Activated naive CD4-positive, alpha-beta T cell treated with anti-CD3 and anti-CD28 coated beads for 36 hours (primary cell): ENCODE results near the gene FOXQ1. TPM values are rescaled to one million over a fixed set of nuclear protein-coding genes. Genes with fewer than 3 reads are reported as not detected.
A peak's percentile ranks its signal among the peaks of the same experiment; 100 is the strongest.

ENCODE experiments used
- CTCF ChIA-PET: fragments of 350-600 bp; sonication (Branson Sonifier 250); formaldehyde crosslinking; loops from one replicate; lab custom pipeline; 2021; ENCODE audit warnings: antibody characterized with exemption; lab: Charles Lee
- DNase-seq: peaks from one replicate; pipeline ENCODE4 v3.0.0-alpha.2; 2020
- H3K27ac Mint-ChIP-seq: one replicate; pipeline ENCODE4 v1.8.0; 2021; ENCODE audit warnings: mild to moderate bottlenecking, mixed read lengths
- H3K27me3 Mint-ChIP-seq: one replicate; pipeline ENCODE4 v1.8.0; 2021; ENCODE audit warnings: low read depth, mixed read lengths
- H3K36me3 Mint-ChIP-seq: one replicate; pipeline ENCODE4 v1.8.0; 2021; ENCODE audit warnings: low read depth, mixed read lengths
- H3K4me1 Mint-ChIP-seq: one replicate; pipeline ENCODE4 v1.8.0; 2021; ENCODE audit warnings: low read depth, mixed read lengths
- H3K4me3 Mint-ChIP-seq: one replicate; pipeline ENCODE4 v1.8.0; 2021; ENCODE audit warnings: mild to moderate bottlenecking, moderate library complexity, mixed read lengths
- H3K9me3 Mint-ChIP-seq: one replicate; pipeline ENCODE4 v1.8.0; 2021; ENCODE audit warnings: mixed read lengths
- intact Hi-C: fragments of 100-400 bp; cut with micrococcal nuclease; formaldehyde crosslinking; loops from one replicate; pipeline ENCODE4 v1.15.1; 2023
- total RNA-seq, 2 experiments: library from RNA; stranded (reverse); gene quantifications; one replicate each; pipeline ENCODE4 v1.2.3, GENCODE V29; 2021

FOXQ1 gene
- total RNA-seq, 2 experiments from 2014 or later, result not detected

- Mint-ChIP-seq H3K9me3 (peaks cover 12% of the 10 kb centered on the region), H3K4me3 (no peak overlapping the region), H3K27me3 (peaks cover 27% of the 10 kb centered on the region), H3K27ac (no peak overlapping the region), H3K4me1 (no peaks in the 10 kb centered on the region), H3K36me3 (no peaks in the 10 kb centered on the region)
- no peak for DNase-seq
- intact Hi-C loops, result no loop called here
- CTCF ChIA-PET, result no interaction called here
Observed at GRCh38 chr6:1327630-1328029, 15.7 kb downstream of the FOXQ1 start.

GRCh38 chr6:1328129-1328800 is 16.4 kb downstream of the FOXQ1 start:
- peaks cover 31% of the 10 kb centered on the region for H3K27me3 Mint-ChIP-seq
- CTCF ChIA-PET, result no interaction called here
- intact Hi-C loops, result no loop called here
- no peak overlapping the region for H3K27ac Mint-ChIP-seq
- DNase-seq, result no peak
- no peaks in the 10 kb centered on the region for H3K4me1 Mint-ChIP-seq
- no peak overlapping the region for H3K4me3 Mint-ChIP-seq
- H3K9me3 Mint-ChIP-seq, result peaks cover 12% of the 10 kb centered on the region
- H3K36me3 Mint-ChIP-seq, result no peaks in the 10 kb centered on the region

- DNase-seq, result no peak
- Mint-ChIP-seq H3K27ac (no peak overlapping the region), H3K4me3 (no peak overlapping the region), H3K4me1 (no peaks in the 10 kb centered on the region), H3K27me3 (peaks cover 29% of the 10 kb centered on the region), H3K9me3 (peaks cover 12% of the 10 kb centered on the region), H3K36me3 (no peaks in the 10 kb centered on the region)
- CTCF ChIA-PET, result interaction anchor here (0.6 kb wide), 1 partner anchor 323 kb away, joined by 3 read pairs; no protein-coding TSS in a partner anchor
- intact Hi-C loops, result no loop called here
Observed at GRCh38 chr6:1329708-1330107, 17.8 kb downstream of the FOXQ1 start.

GRCh38 chr6:1334684-1335083 is 22.8 kb downstream of the FOXQ1 start:
- DNase-seq, result no peak
- H3K36me3 Mint-ChIP-seq, result no peaks in the 10 kb centered on the region
- CTCF ChIA-PET, result no interaction called here
- intact Hi-C loops, result no loop called here
- H3K4me1 Mint-ChIP-seq, result no peaks in the 10 kb centered on the region
- no peak overlapping the region for H3K4me3 Mint-ChIP-seq
- no peak overlapping the region for H3K27ac Mint-ChIP-seq
- peaks cover 12% of the 10 kb centered on the region for H3K9me3 Mint-ChIP-seq
- peaks cover 29% of the 10 kb centered on the region for H3K27me3 Mint-ChIP-seq

- Mint-ChIP-seq H3K9me3 (peaks cover 7% of the 10 kb centered on the region), H3K27ac (no peak overlapping the region), H3K27me3 (peaks cover 29% of the 10 kb centered on the region), H3K4me3 (no peak overlapping the region), H3K36me3 (no peaks in the 10 kb centered on the region), H3K4me1 (no peaks in the 10 kb centered on the region)
- intact Hi-C loops, result no loop called here
- no peak for DNase-seq
- CTCF ChIA-PET, result no interaction called here
Observed at GRCh38 chr6:1335367-1336037, 23.6 kb downstream of the FOXQ1 start.

- intact Hi-C loops, result no loop called here
- H3K36me3 Mint-ChIP-seq, result no peaks in the 10 kb centered on the region
- DNase-seq, result peak; percentile 7
Observed at GRCh38 chr6:1336246-1336843, 24.4 kb downstream of the FOXQ1 start.

GRCh38 chr6:1337791-1338190 is 25.9 kb downstream of the FOXQ1 start:
- peaks cover 32% of the 10 kb centered on the region for H3K27me3 Mint-ChIP-seq
- no peaks in the 10 kb centered on the region for H3K36me3 Mint-ChIP-seq
- H3K9me3 Mint-ChIP-seq, result no peaks in the 10 kb centered on the region
- CTCF ChIA-PET, result no interaction called here
- intact Hi-C loops, result no loop called here
- H3K4me3 Mint-ChIP-seq, result no peak overlapping the region
- no peaks in the 10 kb centered on the region for H3K4me1 Mint-ChIP-seq
- H3K27ac Mint-ChIP-seq, result no peak overlapping the region
- DNase-seq, result no peak

More at GRCh38 chr6:1336246-1336843, 24.4 kb downstream of the FOXQ1 start:
- Mint-ChIP-seq H3K27ac (no peak overlapping the region), H3K4me1 (no peaks in the 10 kb centered on the region), H3K4me3 (no peak overlapping the region), H3K27me3 (peaks cover 28% of the 10 kb centered on the region), H3K9me3 (no peaks in the 10 kb centered on the region)
- CTCF ChIA-PET, result no interaction called here

- Mint-ChIP-seq H3K9me3 (peaks cover 17% of the 10 kb centered on the region), H3K4me1 (no peaks in the 10 kb centered on the region), H3K4me3 (no peak overlapping the region), H3K36me3 (no peaks in the 10 kb centered on the region), H3K27me3 (peaks cover 39% of the 10 kb centered on the region), H3K27ac (no peak overlapping the region)
- intact Hi-C loops, result no loop called here
- CTCF ChIA-PET, result no interaction called here
- no peak for DNase-seq
Observed at GRCh38 chr6:1346101-1346500, 34.2 kb downstream of the FOXQ1 start.

GRCh38 chr6:1346558-1347091 is 34.7 kb downstream of the FOXQ1 start:
- peaks cover 21% of the 10 kb centered on the region for H3K9me3 Mint-ChIP-seq
- intact Hi-C loops, result no loop called here
- no peak overlapping the region for H3K4me3 Mint-ChIP-seq
- peaks cover 5% of the 10 kb centered on the region for H3K36me3 Mint-ChIP-seq
- CTCF ChIA-PET, result no interaction called here
- H3K27ac Mint-ChIP-seq, result no peak overlapping the region
- DNase-seq, result no peak
- H3K27me3 Mint-ChIP-seq, result peaks cover 41% of the 10 kb centered on the region
- H3K4me1 Mint-ChIP-seq, result no peaks in the 10 kb centered on the region

- H3K27ac Mint-ChIP-seq, result no peak overlapping the region
- H3K9me3 Mint-ChIP-seq, result peaks cover 24% of the 10 kb centered on the region
- intact Hi-C loops, result no loop called here
- peaks cover 43% of the 10 kb centered on the region for H3K27me3 Mint-ChIP-seq
- no peaks in the 10 kb centered on the region for H3K4me1 Mint-ChIP-seq
- peaks cover 5% of the 10 kb centered on the region for H3K36me3 Mint-ChIP-seq
- no peak overlapping the region for H3K4me3 Mint-ChIP-seq
- DNase-seq, result no peak
- CTCF ChIA-PET, result no interaction called here
Observed at GRCh38 chr6:1347161-1347560, 35.3 kb downstream of the FOXQ1 start.

- Mint-ChIP-seq H3K4me1 (no peaks in the 10 kb centered on the region), H3K9me3 (peaks cover 27% of the 10 kb centered on the region), H3K36me3 (peaks cover 5% of the 10 kb centered on the region), H3K4me3 (no peak overlapping the region), H3K27me3 (peaks cover 52% of the 10 kb centered on the region), H3K27ac (no peak overlapping the region)
- intact Hi-C loops, result no loop called here
- no peak for DNase-seq
- CTCF ChIA-PET, result interaction anchor here (0.9 kb wide), 1 partner anchor 32 kb away, joined by 3 read pairs; no protein-coding TSS in a partner anchor
Observed at GRCh38 chr6:1348675-1349074, 36.8 kb downstream of the FOXQ1 start.

GRCh38 chr6:1349655-1350054 is 37.8 kb downstream of the FOXQ1 start:
- H3K27ac Mint-ChIP-seq, result no peak overlapping the region

More at GRCh38 chr6:1349655-1350054, 37.8 kb downstream of the FOXQ1 start:
- H3K27me3 Mint-ChIP-seq, result peaks cover 53% of the 10 kb centered on the region
- H3K4me1 Mint-ChIP-seq, result no peaks in the 10 kb centered on the region
- intact Hi-C loops, result no loop called here
- CTCF ChIA-PET, result no interaction called here
- no peak overlapping the region for H3K4me3 Mint-ChIP-seq
- peaks cover 17% of the 10 kb centered on the region for H3K9me3 Mint-ChIP-seq
- peaks cover 5% of the 10 kb centered on the region for H3K36me3 Mint-ChIP-seq
- DNase-seq, result no peak
